GM23338 (cell line): Measurements from ENCODE around the gene NUP98. TPM values are rescaled to one million over a fixed set of nuclear protein-coding genes. Genes with fewer than 3 reads are reported as not detected.

ENCODE experiments used
- ATAC-seq: fragments of 200-7000 bp; cut with Tn5 transposase; 3 replicates; pipeline ENCODE4 v1.9.1; 2020
- DNase-seq: peaks from one replicate; pipeline ENCODE4 v3.0.0-alpha.2; 2015; ENCODE audit warnings: low spot score
- H2AFZ ChIP-seq: fragments of 200-600 bp; sonication (generic); 2 replicates; pipeline ENCODE4 v1.8.0; 2016; ENCODE audit warnings: antibody characterized with exemption, mild to moderate bottlenecking, moderate library complexity
- H3F3A ChIP-seq: fragments of 200-600 bp; sonication (generic); replicated peaks from 2 replicates; pipeline ENCODE4 v1.8.0; 2017; ENCODE audit warnings: antibody characterized with exemption, mixed run types, low read depth
- H3K27ac ChIP-seq: fragments of 200-600 bp; sonication (generic); 2 replicates; pipeline ENCODE4 v1.6.1; 2016; ENCODE audit warnings: low read depth
- H3K27me3 ChIP-seq: fragments of 200-600 bp; sonication (generic); 2 replicates; pipeline ENCODE4 v1.8.0; 2016; ENCODE audit warnings: mild to moderate bottlenecking, mixed run types, moderate library complexity; ENCODE audit not compliant: insufficient read depth
- H3K36me3 ChIP-seq: fragments of 200-600 bp; sonication (generic); 2 replicates; pipeline ENCODE4 v1.8.0; 2016; ENCODE audit warnings: mild to moderate bottlenecking; ENCODE audit not compliant: insufficient read depth
- H3K4me1 ChIP-seq: fragments of 200-600 bp; sonication (generic); 2 replicates; pipeline ENCODE4 v1.8.0; 2016; ENCODE audit warnings: mild to moderate bottlenecking, moderate library complexity; ENCODE audit not compliant: insufficient read depth
- H3K4me2 ChIP-seq: fragments of 200-600 bp; sonication (generic); 2 replicates; pipeline ENCODE4 v1.7.1; 2017; ENCODE audit warnings: mixed run types
- H3K4me3 ChIP-seq: fragments of 200-600 bp; sonication (generic); 2 replicates; pipeline ENCODE4 v1.6.1; 2016; ENCODE audit warnings: mixed run types
- H3K79me2 ChIP-seq: fragments of 200-600 bp; sonication (generic); replicated peaks from 2 replicates; pipeline ENCODE4 v1.8.0; 2017; ENCODE audit warnings: mild to moderate bottlenecking; ENCODE audit not compliant: insufficient read depth
- H3K9me2 ChIP-seq: fragments of 200-600 bp; sonication (generic); 2 replicates; pipeline ENCODE4 v1.8.0; 2017; ENCODE audit not compliant: insufficient read depth
- H4K20me1 ChIP-seq: fragments of 200-600 bp; sonication (generic); replicated peaks from 2 replicates; pipeline ENCODE4 v1.8.0; 2017; ENCODE audit warnings: mild to moderate bottlenecking; ENCODE audit not compliant: insufficient read depth
- H3K27ac Mint-ChIP-seq: 2 replicates; pipeline ENCODE4 v1.8.0; 2020; ENCODE audit warnings: inconsistent platforms, mild to moderate bottlenecking, moderate library complexity, mixed read lengths
- H3K27me3 Mint-ChIP-seq: 3 replicates; pipeline ENCODE4 v1.8.0; 2022; ENCODE audit warnings: low read depth, mild to moderate bottlenecking, moderate library complexity, mixed read lengths, inconsistent platforms; ENCODE audit not compliant: insufficient read depth, poor library complexity
- H3K36me3 Mint-ChIP-seq: 3 replicates; pipeline ENCODE4 v1.8.0; 2021; ENCODE audit warnings: low read depth, mild to moderate bottlenecking, inconsistent platforms, moderate library complexity, mixed read lengths
- H3K4me1 Mint-ChIP-seq: 3 replicates; pipeline ENCODE4 v1.8.0; 2020; ENCODE audit warnings: mild to moderate bottlenecking, inconsistent platforms, mixed read lengths
- H3K4me3 Mint-ChIP-seq: 3 replicates; pipeline ENCODE4 v1.8.0; 2021; ENCODE audit warnings: moderate library complexity, mild to moderate bottlenecking, inconsistent platforms, mixed read lengths
- H3K9me3 Mint-ChIP-seq: 3 replicates; pipeline ENCODE4 v1.8.0; 2020; ENCODE audit warnings: moderate library complexity, mild to moderate bottlenecking, inconsistent platforms, mixed read lengths
- CREB1 ChIP-seq: fragments of 250-450 bp; sonication (Bioruptor Pico); IDR thresholded peaks from 2 replicates; pipeline ENCODE4 v1.5.0; 2020; ENCODE audit warnings: low read depth, mild to moderate bottlenecking, moderate library complexity
- ETS1 ChIP-seq: IDR thresholded peaks from 2 replicates; pipeline ENCODE4 v1.6.1; 2016; ENCODE audit warnings: antibody characterized with exemption
- EZH2 ChIP-seq: fragments of 200-600 bp; sonication (generic); IDR thresholded peaks from one replicate; pipeline ENCODE4 v1.8.0; 2017; ENCODE audit warnings: antibody characterized with exemption, mild to moderate bottlenecking, low read depth; ENCODE audit not compliant: unreplicated experiment
- EZH2phosphoT487 ChIP-seq: fragments of 200-600 bp; sonication (generic); IDR thresholded peaks from one replicate; pipeline ENCODE4 v1.8.1; 2018; ENCODE audit warnings: antibody characterized with exemption; ENCODE audit not compliant: unreplicated experiment
- NANOG ChIP-seq: IDR thresholded peaks from 2 replicates; pipeline ENCODE4 v1.6.1; 2016; ENCODE audit warnings: antibody characterized with exemption, borderline replicate concordance
- POLR2AphosphoS5 ChIP-seq: IDR thresholded peaks from 2 replicates; pipeline ENCODE4 v1.6.1; 2016; ENCODE audit warnings: antibody characterized with exemption, low read depth
- STAT1 ChIP-seq: IDR thresholded peaks from one replicate; pipeline ENCODE4 v1.6.1; 2016; ENCODE audit warnings: antibody characterized with exemption; ENCODE audit not compliant: unreplicated experiment
- ZNF114 ChIP-seq: fragments of 250-450 bp; sonication (Bioruptor Pico); IDR thresholded peaks from 2 replicates; pipeline ENCODE4 v1.5.0; 2020; ENCODE audit warnings: mild to moderate bottlenecking, moderate library complexity
- ZNF331 ChIP-seq: fragments of 250-450 bp; sonication (Bioruptor Pico); IDR thresholded peaks from 2 replicates; pipeline ENCODE4 v1.5.0; 2020; ENCODE audit warnings: low read depth, mild to moderate bottlenecking, moderate library complexity
- ZNF462 ChIP-seq: fragments of 250-450 bp; sonication (Bioruptor Pico); IDR thresholded peaks from 2 replicates; pipeline ENCODE4 v1.5.0; 2020; ENCODE audit warnings: mild to moderate bottlenecking, moderate library complexity
- polyA plus RNA-seq: library from polyadenylated mRNA; unstranded; fragments of >200 nt; fragmentation: Nextera tagmentation; extraction: Ambion mirVana; gene quantifications from 2 replicates; pipeline ENCODE4 v1.2.1, GENCODE V29; 2016
- total RNA-seq: library from RNA; depleted of rRNA; stranded (reverse); fragments of >200 nt; shearing (Covaris generic); gene quantifications from 2 replicates; pipeline ENCODE4 v1.2.3, GENCODE V29; 2014
- TF ChIP-seq, protein P1 (sequence below), 2 experiments: fragments of 200-600 bp in 1 of 2; sonication (generic) in 1 of 2; conservative IDR thresholded peaks; 2 replicates each; pipeline versions ENCODE4 v1.5.1 to v1.6.1; 2016 to 2017; ENCODE audit warnings: antibody characterized with exemption in 2 of 2, low read depth in 2 of 2, mild to moderate bottlenecking in 2 of 2, moderate library complexity in 1 of 2

The NUP98 gene
- total and polyA plus RNA-seq, 2 experiments from 2014 or later: 23.9 to 174 TPM

- TF ChIP-seq ZNF462 (CRISPR knock-in tag): no peak
- TF ChIP-seq POLR2AphosphoS5: peak; percentile 44
Measured at GRCh38 chr11:3824714-3825472, 27.5 kb upstream of the NUP98 start (continued).

DNA sequence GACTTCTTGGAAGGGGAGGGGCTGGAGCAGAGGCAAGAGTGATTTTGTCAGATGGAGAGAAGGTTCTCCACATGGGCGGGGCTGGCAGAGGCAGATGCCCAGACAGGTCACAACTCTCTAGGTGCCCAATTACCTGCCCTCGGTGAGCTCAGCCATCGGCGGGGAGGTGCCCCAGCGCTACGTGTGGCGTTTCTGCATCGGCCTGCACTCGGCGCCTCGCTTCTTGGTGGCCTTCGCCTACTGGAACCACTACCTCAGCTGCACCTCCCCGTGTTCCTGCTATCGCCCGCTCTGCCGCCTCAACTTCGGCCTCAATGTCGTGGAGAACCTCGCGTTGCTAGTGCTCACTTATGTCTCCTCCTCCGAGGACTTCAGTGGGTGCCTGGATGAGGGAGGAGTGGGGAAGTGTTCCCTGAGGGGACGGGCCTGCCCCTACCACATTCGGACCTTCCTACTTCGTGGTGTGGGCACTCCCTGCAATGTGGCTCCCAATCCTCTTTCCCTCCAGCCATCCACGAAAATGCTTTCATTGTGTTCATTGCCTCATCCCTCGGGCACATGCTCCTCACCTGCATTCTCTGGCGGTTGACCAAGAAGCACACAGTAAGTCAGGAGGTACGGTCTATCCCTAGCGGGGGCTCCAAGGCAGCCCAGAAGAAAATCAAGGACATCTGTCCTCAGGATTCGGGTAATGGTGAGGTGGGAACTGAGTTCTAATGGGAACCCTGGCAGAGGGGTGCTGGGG is 26.6 kb upstream of the NUP98 start:
- ATAC-seq: no peak
- H3K79me2 ChIP-seq: no peaks in the 10 kb centered on the region
- no peak overlapping the region for H2AFZ ChIP-seq
- Mint-ChIP-seq H3K36me3 (peaks cover 39% of the 10 kb centered on the region), H3K4me3 (no peak overlapping the region), H3K4me1 (peaks cover 39% of the 10 kb centered on the region), H3K9me3 (no peaks in the 10 kb centered on the region), H3K27me3 (peaks cover 21% of the 10 kb centered on the region), H3K27ac (peak overlapping the region; percentile 10; the same call in 1 of the 2 replicates)
- H3K36me3 ChIP-seq: no peaks in the 10 kb centered on the region
- H3K4me3 ChIP-seq: no peak overlapping the region
- H3K27me3 ChIP-seq: no peaks in the 10 kb centered on the region
- H3F3A ChIP-seq: 0 out of 2 replicates have a peak, but pooled peaks cover 1% of the 10 kb centered on the region
- H3K4me1 ChIP-seq: peaks cover 31% of the 10 kb centered on the region
- 0 out of 2 replicates have a peak overlapping the region, but pooled peaks have one; percentile 72 for H3K27ac ChIP-seq
- DNase-seq: no peak
- H4K20me1 ChIP-seq: peaks cover 12% of the 10 kb centered on the region
- no peak overlapping the region for H3K4me2 ChIP-seq
- no peaks in the 10 kb centered on the region for H3K9me2 ChIP-seq
- TF ChIP-seq STAT1 (no peak), EZH2 (no peak), ETS1 (no peak), NANOG (no peak), ZNF331 (CRISPR knock-in tag) (no peak), POLR2AphosphoS5 (no peak), CREB1 (CRISPR knock-in tag) (no peak), EZH2phosphoT487 (no peak), ZNF114 (CRISPR knock-in tag) (no peak)
- TF ChIP-seq, protein P1, sequence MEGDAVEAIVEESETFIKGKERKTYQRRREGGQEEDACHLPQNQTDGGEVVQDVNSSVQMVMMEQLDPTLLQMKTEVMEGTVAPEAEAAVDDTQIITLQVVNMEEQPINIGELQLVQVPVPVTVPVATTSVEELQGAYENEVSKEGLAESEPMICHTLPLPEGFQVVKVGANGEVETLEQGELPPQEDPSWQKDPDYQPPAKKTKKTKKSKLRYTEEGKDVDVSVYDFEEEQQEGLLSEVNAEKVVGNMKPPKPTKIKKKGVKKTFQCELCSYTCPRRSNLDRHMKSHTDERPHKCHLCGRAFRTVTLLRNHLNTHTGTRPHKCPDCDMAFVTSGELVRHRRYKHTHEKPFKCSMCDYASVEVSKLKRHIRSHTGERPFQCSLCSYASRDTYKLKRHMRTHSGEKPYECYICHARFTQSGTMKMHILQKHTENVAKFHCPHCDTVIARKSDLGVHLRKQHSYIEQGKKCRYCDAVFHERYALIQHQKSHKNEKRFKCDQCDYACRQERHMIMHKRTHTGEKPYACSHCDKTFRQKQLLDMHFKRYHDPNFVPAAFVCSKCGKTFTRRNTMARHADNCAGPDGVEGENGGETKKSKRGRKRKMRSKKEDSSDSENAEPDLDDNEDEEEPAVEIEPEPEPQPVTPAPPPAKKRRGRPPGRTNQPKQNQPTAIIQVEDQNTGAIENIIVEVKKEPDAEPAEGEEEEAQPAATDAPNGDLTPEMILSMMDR (conservative IDR thresholded peaks at IDR 0.05; ENCODE audit: low read depth in 2 of 2): no peak
